ENCODE data around the gene RND3.
A peak's percentile ranks its signal among the peaks of the same experiment; 100 is the strongest.

The RND3 gene

DNA sequence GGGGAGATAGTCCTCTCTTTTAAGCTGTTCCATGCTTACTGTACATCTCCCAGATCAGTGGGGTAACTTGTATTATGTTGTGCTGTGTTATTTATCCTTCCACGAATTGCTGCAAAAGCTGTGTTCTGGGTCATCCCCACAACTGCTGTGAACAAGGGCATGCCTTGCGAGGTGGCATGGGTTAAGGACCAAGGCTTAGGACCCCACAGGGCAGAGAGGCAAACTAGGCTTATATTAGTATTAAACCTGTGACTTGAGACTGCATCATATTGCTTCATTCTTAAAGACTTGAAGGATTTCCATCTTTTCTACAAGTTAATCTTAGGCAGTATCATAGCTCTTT lies 19.9 kb downstream of the RND3 start:
- H3K9ac ChIP-seq (ENCODE audit: low read depth in 1 of 2, low read length in 2 of 2): no peak overlapping the region
- H3K4me1 ChIP-seq (ENCODE audit: control insufficient read depth in 2 of 2, insufficient read depth in 2 of 2, low read length in 2 of 2): peaks cover 5 to 14% of the 10 kb centered on the region in 2 donors
- peaks cover 12 to 33% of the 10 kb centered on the region in 2 donors for H3K36me3 ChIP-seq (ENCODE audit: control insufficient read depth in 2 of 2, insufficient read depth in 2 of 2, low read length in 2 of 2)
- H3K9me3 ChIP-seq (ENCODE audit: control insufficient read depth in 2 of 2, low read length in 2 of 2): no peaks in the 10 kb centered on the region
- H3K27me3 ChIP-seq (ENCODE audit: control insufficient read depth in 2 of 2, insufficient read depth in 2 of 2, low read length in 2 of 2): no peaks in the 10 kb centered on the region
- peak overlapping the region in 1 of 2 donors; percentile 25 for H3K27ac ChIP-seq (ENCODE audit: low read depth in 2 of 2, low read length in 2 of 2)
- H3K4me3 ChIP-seq (ENCODE audit: low read length in 2 of 2): no peak overlapping the region

DNA sequence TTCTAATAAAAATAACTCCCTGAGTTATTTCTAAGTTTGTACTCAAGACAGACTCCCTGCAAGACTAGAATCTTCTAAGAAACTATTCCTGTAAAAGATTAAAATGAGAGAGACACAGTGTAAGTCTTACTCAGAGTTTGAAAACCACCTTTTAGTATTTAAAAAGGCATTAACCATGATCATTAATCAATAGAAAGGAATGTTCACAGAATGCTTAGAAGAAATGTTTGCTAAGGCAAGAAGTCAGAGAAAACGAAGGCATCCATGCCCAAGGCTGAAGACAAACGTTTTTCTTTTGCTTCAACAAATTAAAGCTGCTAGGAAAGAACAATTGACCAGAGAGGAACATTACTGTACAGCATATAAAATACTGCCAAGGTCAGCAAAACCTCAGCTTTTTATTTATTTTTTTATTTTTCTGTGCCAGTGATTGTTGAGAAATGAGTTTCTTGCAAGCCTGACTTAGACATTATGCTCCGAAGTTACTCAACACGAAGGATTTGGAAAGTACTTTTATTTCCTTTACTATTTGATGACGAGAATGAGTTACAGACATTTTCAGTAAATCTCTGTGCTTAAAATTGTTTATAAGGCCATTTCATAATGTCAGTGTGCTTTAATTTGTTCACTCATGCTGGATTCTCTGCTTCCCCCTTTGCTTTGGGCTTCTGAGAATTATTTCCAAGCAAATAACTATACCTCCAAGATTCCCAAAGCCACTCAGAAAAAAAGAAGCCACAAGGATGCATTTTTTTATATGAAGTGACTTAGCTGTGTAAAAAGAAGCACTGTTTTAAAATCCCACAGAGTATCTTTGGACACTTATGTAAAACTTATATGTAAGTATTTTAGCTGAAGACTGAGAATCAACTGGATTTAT lies 20.5 kb downstream of the RND3 start:
- peaks cover 12 to 33% of the 10 kb centered on the region in 2 donors for H3K36me3 ChIP-seq (ENCODE audit: control insufficient read depth in 2 of 2, insufficient read depth in 2 of 2, low read length in 2 of 2)
- H3K27ac ChIP-seq (ENCODE audit: low read depth in 2 of 2, low read length in 2 of 2): peak overlapping the region in 1 of 2 donors; percentile 25
- H3K9ac ChIP-seq (ENCODE audit: low read depth in 1 of 2, low read length in 2 of 2): no peak overlapping the region
- no peaks in the 10 kb centered on the region for H3K27me3 ChIP-seq (ENCODE audit: control insufficient read depth in 2 of 2, insufficient read depth in 2 of 2, low read length in 2 of 2)
- H3K4me3 ChIP-seq (ENCODE audit: low read length in 2 of 2): no peak overlapping the region
- H3K4me1 ChIP-seq (ENCODE audit: control insufficient read depth in 2 of 2, insufficient read depth in 2 of 2, low read length in 2 of 2): peaks cover 1 to 10% of the 10 kb centered on the region in 2 donors
- no peaks in the 10 kb centered on the region for H3K9me3 ChIP-seq (ENCODE audit: control insufficient read depth in 2 of 2, low read length in 2 of 2)

DNA sequence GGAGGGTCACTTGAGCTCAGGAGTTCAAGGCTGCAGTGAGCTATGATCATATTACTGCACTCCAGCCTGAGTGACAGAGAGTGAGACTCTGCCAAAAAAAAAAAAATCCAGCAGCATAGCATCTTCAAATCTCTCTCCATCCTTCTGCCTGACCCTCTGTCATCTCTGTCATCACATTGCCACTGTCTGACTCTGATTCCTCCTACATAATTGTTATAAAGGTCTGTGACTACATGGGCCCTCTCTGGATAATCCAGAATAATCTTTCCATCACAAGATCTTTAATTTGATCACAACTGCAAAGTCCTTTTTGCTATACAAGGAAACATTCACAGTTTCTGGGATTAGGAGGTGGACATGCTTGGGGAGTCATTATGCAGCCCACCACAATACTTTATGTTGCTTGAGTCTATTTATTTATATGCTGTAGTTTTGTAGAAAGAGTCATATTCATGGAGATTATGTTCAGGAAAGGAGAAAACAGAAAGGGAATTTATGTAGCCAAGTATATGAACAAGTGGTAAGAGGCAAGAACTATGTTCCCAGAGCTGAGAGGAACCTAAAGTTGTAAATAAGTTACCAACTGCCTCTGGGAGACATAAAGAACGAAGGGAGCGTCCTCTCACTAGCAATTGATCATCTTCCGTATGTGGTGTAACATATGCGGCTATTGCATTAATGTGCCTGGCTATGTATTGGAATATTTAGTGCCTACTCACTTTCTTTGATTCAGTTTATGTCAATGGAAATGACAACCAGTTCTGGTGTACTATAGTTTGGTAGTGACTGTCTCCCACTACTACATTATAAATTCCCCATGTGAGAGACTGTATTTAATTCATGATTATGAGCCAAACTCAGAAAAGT lies 21.5 kb downstream of the RND3 start:
- peak overlapping the region in 1 of 2 donors; percentile 6 for H3K27ac ChIP-seq (ENCODE audit: low read depth in 2 of 2, low read length in 2 of 2)
- no peak overlapping the region for H3K9ac ChIP-seq (ENCODE audit: low read depth in 1 of 2, low read length in 2 of 2)
- no peaks in the 10 kb centered on the region for H3K9me3 ChIP-seq (ENCODE audit: control insufficient read depth in 2 of 2, low read length in 2 of 2)
- H3K4me1 ChIP-seq (ENCODE audit: control insufficient read depth in 2 of 2, insufficient read depth in 2 of 2, low read length in 2 of 2): peaks cover 0 to 6% of the 10 kb centered on the region in 2 donors
- H3K36me3 ChIP-seq (ENCODE audit: control insufficient read depth in 2 of 2, insufficient read depth in 2 of 2, low read length in 2 of 2): peaks cover 12 to 26% of the 10 kb centered on the region in 2 donors
- no peak overlapping the region for H3K4me3 ChIP-seq (ENCODE audit: low read length in 2 of 2)
- no peaks in the 10 kb centered on the region for H3K27me3 ChIP-seq (ENCODE audit: control insufficient read depth in 2 of 2, insufficient read depth in 2 of 2, low read length in 2 of 2)

DNA sequence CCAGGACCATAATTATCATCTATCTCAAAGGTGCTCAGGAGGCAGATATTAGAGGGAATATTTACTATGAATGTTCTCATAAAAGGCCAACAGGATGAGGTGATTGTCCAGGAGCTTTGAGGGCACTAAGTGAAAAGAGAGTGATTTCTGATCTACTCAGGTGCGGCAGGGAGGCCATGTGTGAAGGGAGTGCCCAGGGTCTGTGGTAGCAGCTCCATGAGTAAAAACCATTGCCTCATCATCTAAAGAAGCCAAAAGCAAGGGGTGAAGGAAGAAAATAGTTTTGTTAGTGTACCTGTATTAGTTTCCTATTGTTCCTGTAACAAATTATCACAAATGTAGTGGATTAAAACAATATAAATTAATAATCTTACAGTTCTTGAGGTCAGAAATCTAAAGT lies 22.5 kb downstream of the RND3 start:
- peaks cover 6 to 17% of the 10 kb centered on the region in 2 donors for H3K36me3 ChIP-seq (ENCODE audit: control insufficient read depth in 2 of 2, insufficient read depth in 2 of 2, low read length in 2 of 2)
- H3K27ac ChIP-seq (ENCODE audit: low read depth in 2 of 2, low read length in 2 of 2): no peak overlapping the region
- H3K4me1 ChIP-seq (ENCODE audit: control insufficient read depth in 2 of 2, insufficient read depth in 2 of 2, low read length in 2 of 2): peaks cover 0 to 6% of the 10 kb centered on the region in 2 donors
- no peak overlapping the region for H3K9ac ChIP-seq (ENCODE audit: low read depth in 1 of 2, low read length in 2 of 2)
- H3K9me3 ChIP-seq (ENCODE audit: control insufficient read depth in 2 of 2, low read length in 2 of 2): no peaks in the 10 kb centered on the region
- H3K4me3 ChIP-seq (ENCODE audit: low read length in 2 of 2): no peak overlapping the region
- H3K27me3 ChIP-seq (ENCODE audit: control insufficient read depth in 2 of 2, insufficient read depth in 2 of 2, low read length in 2 of 2): no peaks in the 10 kb centered on the region

DNA sequence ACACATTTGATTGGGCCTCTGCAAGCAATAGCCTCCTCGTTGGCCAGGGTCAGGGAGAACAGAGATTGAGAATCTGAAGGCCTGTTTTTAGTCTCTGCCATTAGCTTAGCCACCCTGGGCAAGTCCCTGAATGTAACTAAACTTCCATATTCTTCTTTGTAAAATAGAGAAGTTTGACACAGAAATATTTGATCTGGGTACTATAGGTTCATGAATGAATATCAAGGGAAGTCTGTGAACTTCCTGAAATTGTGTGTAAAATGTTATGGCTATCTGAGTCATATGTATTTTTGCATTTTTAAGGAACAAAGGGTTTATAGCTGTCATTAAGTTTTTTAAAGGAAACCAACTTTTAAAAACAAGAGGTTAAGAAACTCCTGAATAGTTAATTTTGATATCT lies 23.2 kb downstream of the RND3 start:
- peaks cover 0 to 10% of the 10 kb centered on the region in 2 donors for H3K36me3 ChIP-seq (ENCODE audit: control insufficient read depth in 2 of 2, insufficient read depth in 2 of 2, low read length in 2 of 2)
- no peaks in the 10 kb centered on the region for H3K9me3 ChIP-seq (ENCODE audit: control insufficient read depth in 2 of 2, low read length in 2 of 2)
- no peak overlapping the region for H3K27ac ChIP-seq (ENCODE audit: low read depth in 2 of 2, low read length in 2 of 2)
- H3K9ac ChIP-seq (ENCODE audit: low read depth in 1 of 2, low read length in 2 of 2): no peak overlapping the region
- H3K4me1 ChIP-seq (ENCODE audit: control insufficient read depth in 2 of 2, insufficient read depth in 2 of 2, low read length in 2 of 2): peaks cover 0 to 6% of the 10 kb centered on the region in 2 donors
- no peak overlapping the region for H3K4me3 ChIP-seq (ENCODE audit: low read length in 2 of 2)
- no peaks in the 10 kb centered on the region for H3K27me3 ChIP-seq (ENCODE audit: control insufficient read depth in 2 of 2, insufficient read depth in 2 of 2, low read length in 2 of 2)

DNA sequence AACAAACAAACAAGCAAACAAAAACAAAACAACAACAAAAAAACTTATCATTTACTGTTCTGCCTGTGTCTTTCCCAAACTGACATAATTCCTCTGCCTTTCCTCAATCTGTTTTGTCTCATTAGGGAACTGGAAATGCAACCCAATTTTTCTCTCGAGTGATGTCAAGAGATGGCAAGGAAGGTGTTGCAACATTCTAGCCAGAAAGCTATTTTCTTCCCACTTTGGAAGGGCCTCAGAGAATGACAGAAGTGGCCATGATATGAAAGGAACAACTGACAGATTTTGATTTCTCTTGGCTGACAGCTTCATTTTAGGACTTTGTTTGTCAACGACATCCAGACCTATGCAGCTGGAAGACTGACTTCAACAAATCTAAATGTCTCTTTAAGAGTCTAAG lies 24.7 kb downstream of the RND3 start:
- Histone ChIP-seq H3K9ac (ENCODE audit: low read depth in 1 of 2, low read length in 2 of 2) (no peak overlapping the region), H3K27ac (ENCODE audit: low read depth in 2 of 2, low read length in 2 of 2) (no peak overlapping the region), H3K4me1 (ENCODE audit: control insufficient read depth in 2 of 2, insufficient read depth in 2 of 2, low read length in 2 of 2) (peaks cover 0 to 6% of the 10 kb centered on the region in 2 donors), H3K27me3 (ENCODE audit: control insufficient read depth in 2 of 2, insufficient read depth in 2 of 2, low read length in 2 of 2) (no peaks in the 10 kb centered on the region), H3K36me3 (ENCODE audit: control insufficient read depth in 2 of 2, insufficient read depth in 2 of 2, low read length in 2 of 2) (no peaks in the 10 kb centered on the region), H3K4me3 (ENCODE audit: low read length in 2 of 2) (no peak overlapping the region), H3K9me3 (ENCODE audit: control insufficient read depth in 2 of 2, low read length in 2 of 2) (no peaks in the 10 kb centered on the region)

DNA sequence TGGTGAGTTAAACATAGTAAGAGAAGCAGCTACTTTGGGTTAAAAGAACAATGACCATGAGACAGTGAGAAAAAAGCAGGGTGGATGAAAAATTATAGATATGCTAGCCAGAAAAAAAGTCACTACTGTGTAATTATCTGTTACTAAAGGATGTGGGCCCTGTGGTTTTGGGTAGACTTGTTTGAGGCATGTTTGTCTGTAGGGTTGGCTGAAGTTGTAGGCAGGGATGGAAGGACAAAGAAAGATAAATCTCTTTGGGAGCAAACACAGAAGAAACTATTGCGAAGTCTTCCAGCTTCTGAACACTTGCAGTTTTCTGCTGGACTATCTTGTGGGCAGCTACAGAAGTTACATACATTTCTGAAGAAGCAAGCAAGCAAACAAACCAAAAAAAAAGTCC lies 28.2 kb downstream of the RND3 start:
- no peak overlapping the region for H3K4me3 ChIP-seq (ENCODE audit: low read length in 2 of 2)
- H3K27ac ChIP-seq (ENCODE audit: low read depth in 2 of 2, low read length in 2 of 2): no peak overlapping the region
- H3K4me1 ChIP-seq (ENCODE audit: control insufficient read depth in 2 of 2, insufficient read depth in 2 of 2, low read length in 2 of 2): peaks cover 0 to 3% of the 10 kb centered on the region in 2 donors
- no peaks in the 10 kb centered on the region for H3K36me3 ChIP-seq (ENCODE audit: control insufficient read depth in 2 of 2, insufficient read depth in 2 of 2, low read length in 2 of 2)
- no peaks in the 10 kb centered on the region for H3K27me3 ChIP-seq (ENCODE audit: control insufficient read depth in 2 of 2, insufficient read depth in 2 of 2, low read length in 2 of 2)
- no peak overlapping the region for H3K9ac ChIP-seq (ENCODE audit: low read depth in 1 of 2, low read length in 2 of 2)
- H3K9me3 ChIP-seq (ENCODE audit: control insufficient read depth in 2 of 2, low read length in 2 of 2): no peaks in the 10 kb centered on the region

DNA sequence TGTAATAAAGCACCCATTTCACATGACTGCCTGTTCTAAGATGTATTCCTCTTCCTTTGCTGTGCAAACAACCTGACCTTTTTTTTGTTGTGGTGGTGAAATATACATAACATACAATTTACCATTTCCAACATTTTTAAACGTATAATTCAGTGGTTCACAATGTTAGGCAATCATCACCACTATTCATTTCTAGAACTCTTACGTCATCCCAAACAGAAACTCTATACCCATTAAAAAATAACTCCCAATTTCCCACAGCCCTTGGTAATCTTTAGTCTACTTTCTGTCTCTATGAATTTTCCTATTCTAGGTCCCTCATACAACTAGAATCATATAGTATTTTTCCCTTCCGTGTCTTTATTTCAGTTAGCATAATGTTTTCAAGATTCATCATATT lies 36.7 kb downstream of the RND3 start:
- Histone ChIP-seq H3K36me3 (ENCODE audit: control insufficient read depth in 2 of 2, insufficient read depth in 2 of 2, low read length in 2 of 2) (no peaks in the 10 kb centered on the region), H3K9ac (ENCODE audit: low read depth in 1 of 2, low read length in 2 of 2) (no peak overlapping the region), H3K9me3 (ENCODE audit: control insufficient read depth in 2 of 2, low read length in 2 of 2) (no peaks in the 10 kb centered on the region)

DNA sequence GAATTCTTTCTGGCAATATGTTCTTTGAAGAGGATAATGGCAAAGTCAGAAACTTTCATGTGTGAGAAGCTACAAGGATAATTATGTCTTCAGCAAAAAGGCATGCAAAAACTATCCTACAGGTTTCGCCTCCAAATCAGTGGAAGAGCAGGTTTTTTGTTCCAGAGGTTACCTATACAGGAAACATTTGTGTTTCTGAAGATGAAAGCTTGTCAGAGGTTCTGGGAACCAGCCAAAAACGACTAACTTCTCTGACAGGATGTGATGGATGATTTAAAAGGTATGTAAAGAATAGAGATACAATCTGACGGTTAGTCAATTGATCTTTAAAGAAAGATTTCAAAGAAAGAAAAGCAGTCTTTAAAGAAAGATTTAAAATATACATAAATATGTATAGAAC lies 37.6 kb downstream of the RND3 start:
- Histone ChIP-seq H3K36me3 (ENCODE audit: control insufficient read depth in 2 of 2, insufficient read depth in 2 of 2, low read length in 2 of 2) (no peaks in the 10 kb centered on the region), H3K9me3 (ENCODE audit: control insufficient read depth in 2 of 2, low read length in 2 of 2) (no peaks in the 10 kb centered on the region), H3K27me3 (ENCODE audit: control insufficient read depth in 2 of 2, insufficient read depth in 2 of 2, low read length in 2 of 2) (no peaks in the 10 kb centered on the region), H3K4me3 (ENCODE audit: low read length in 2 of 2) (no peak overlapping the region), H3K4me1 (ENCODE audit: control insufficient read depth in 2 of 2, insufficient read depth in 2 of 2, low read length in 2 of 2) (no peaks in the 10 kb centered on the region), H3K27ac (ENCODE audit: low read depth in 2 of 2, low read length in 2 of 2) (no peak overlapping the region), H3K9ac (ENCODE audit: low read depth in 1 of 2, low read length in 2 of 2) (no peak overlapping the region)

More for the DNA sequence above, 36.7 kb downstream of the RND3 start:
- Histone ChIP-seq H3K4me3 (ENCODE audit: low read length in 2 of 2) (no peak overlapping the region), H3K4me1 (ENCODE audit: control insufficient read depth in 2 of 2, insufficient read depth in 2 of 2, low read length in 2 of 2) (no peaks in the 10 kb centered on the region), H3K27me3 (ENCODE audit: control insufficient read depth in 2 of 2, insufficient read depth in 2 of 2, low read length in 2 of 2) (no peaks in the 10 kb centered on the region), H3K27ac (ENCODE audit: low read depth in 2 of 2, low read length in 2 of 2) (no peak overlapping the region)

DNA sequence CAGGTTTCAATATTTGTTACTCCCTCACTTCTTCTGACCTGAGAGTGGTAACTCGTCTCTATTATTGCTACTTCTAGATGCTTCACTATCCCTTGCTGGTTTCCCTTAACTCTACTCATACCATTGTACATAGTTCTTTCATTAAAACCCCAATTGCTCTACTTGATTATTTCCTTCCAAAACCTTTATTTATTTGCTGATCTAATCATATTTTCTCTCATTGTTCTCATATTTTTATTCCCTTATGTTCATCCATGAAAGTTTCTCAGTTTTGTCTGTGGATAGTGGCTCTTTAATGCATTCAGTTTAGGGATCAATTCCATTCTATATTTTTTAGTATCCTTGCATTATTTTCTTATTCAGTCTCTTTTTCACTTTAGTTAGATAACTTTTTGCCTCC lies 42.1 kb downstream of the RND3 start:
- Histone ChIP-seq H3K36me3 (ENCODE audit: control insufficient read depth in 2 of 2, insufficient read depth in 2 of 2, low read length in 2 of 2) (no peaks in the 10 kb centered on the region), H3K27me3 (ENCODE audit: control insufficient read depth in 2 of 2, insufficient read depth in 2 of 2, low read length in 2 of 2) (no peaks in the 10 kb centered on the region), H3K4me3 (ENCODE audit: low read length in 2 of 2) (no peak overlapping the region), H3K4me1 (ENCODE audit: control insufficient read depth in 2 of 2, insufficient read depth in 2 of 2, low read length in 2 of 2) (no peaks in the 10 kb centered on the region), H3K9me3 (ENCODE audit: control insufficient read depth in 2 of 2, low read length in 2 of 2) (no peaks in the 10 kb centered on the region), H3K27ac (ENCODE audit: low read depth in 2 of 2, low read length in 2 of 2) (no peak overlapping the region), H3K9ac (ENCODE audit: low read depth in 1 of 2, low read length in 2 of 2) (no peak overlapping the region)

Measured in mucosa of rectum (tissue), 2 donors.